HepG2 (cell line): ENCODE data around the gene LGALS3. TPM values are rescaled to one million over a fixed set of nuclear protein-coding genes. Genes with fewer than 3 reads are reported as not detected.
A peak's percentile ranks its signal among the peaks of the same experiment; 100 is the strongest.

Source experiments
- HDAC6 ChIP-seq: fragments of 200-600 bp; sonication (generic); IDR thresholded peaks from 2 replicates; pipeline ENCODE4 v1.7.0; 2017; ENCODE audit warnings: mild to moderate bottlenecking, antibody characterized with exemption, low read length, low read depth
- HOXA9 ChIP-seq: sonication (generic); formaldehyde crosslinking; IDR thresholded peaks from 2 replicates; pipeline ENCODE4 v1.8.1; 2022; ENCODE audit warnings: missing genetic modification reagents, mild to moderate bottlenecking, moderate library complexity, borderline replicate concordance
- NR2F1 ChIP-seq, 2 experiments: fragments of 450-650 bp in 1 of 2; formaldehyde crosslinking in 1 of 2; IDR thresholded peaks; 2 replicates each; pipeline versions ENCODE4 v1.5.0 to v1.6.1; 2016 to 2020; ENCODE audit warnings: mild to moderate bottlenecking in 1 of 2, missing compliant biosample characterization in 1 of 2, missing genetic modification reagents in 1 of 2, moderate library complexity in 1 of 2
- ZNF549 ChIP-seq: sonication (generic); formaldehyde crosslinking; IDR thresholded peaks from 2 replicates; pipeline ENCODE4 v1.5.0; 2020; ENCODE audit warnings: missing genetic modification reagents
- ZNF766 ChIP-seq: sonication (generic); formaldehyde crosslinking; IDR thresholded peaks from 2 replicates; pipeline ENCODE4 v1.5.0; 2020; ENCODE audit warnings: missing genetic modification reagents, borderline replicate concordance
- ZNF772 ChIP-seq: sonication (generic); formaldehyde crosslinking; IDR thresholded peaks from 2 replicates; pipeline ENCODE4 v1.5.0; 2020; ENCODE audit warnings: mild to moderate bottlenecking, missing genetic modification reagents
- ZNF850 ChIP-seq: sonication (generic); formaldehyde crosslinking; conservative IDR thresholded peaks from 2 replicates; pipeline ENCODE4 v1.9.0; 2021; ENCODE audit warnings: mild to moderate bottlenecking, missing genetic modification reagents
- ZNF878 ChIP-seq: sonication (generic); formaldehyde crosslinking; IDR thresholded peaks from 2 replicates; pipeline ENCODE4 v1.8.1; 2023; ENCODE audit warnings: mild to moderate bottlenecking, missing genetic modification reagents, moderate library complexity
- polyA plus RNA-seq, 8 experiments: library from polyadenylated mRNA; depleted of rRNA in 3 of 8; stranded (reverse) in 7 of 8; unstranded in 1 of 8; fragments of >200 nt; fragmentation: Illumina TruSeq in 4 of 8; extraction: Trizol in 4 of 8; gene quantifications; 2 replicates each; pipeline versions ENCODE4 v1.2.1 to v1.2.3, GENCODE V29; 2011 to 2016; ENCODE audit warnings: low read depth in 4 of 8, missing spikeins in 1 of 8, mixed read lengths in 1 of 8; ENCODE audit not compliant: insufficient read depth in 1 of 8
- total RNA-seq, 5 experiments: library from RNA; depleted of rRNA; stranded (reverse); fragments of >200 nt; fragmentation: Illumina TruSeq; extraction: Trizol; gene quantifications; 2 replicates each; pipeline ENCODE4 v1.2.3, GENCODE V29; 2016; ENCODE audit warnings: low read depth in 1 of 5
- TF ChIP-seq, protein P1 (sequence below): sonication (generic); formaldehyde crosslinking; conservative IDR thresholded peaks from 2 replicates; pipeline ENCODE4 v1.4.0; 2020; ENCODE audit warnings: missing genetic modification reagents
- TF ChIP-seq, protein P2 (sequence below): sonication (generic); formaldehyde crosslinking; IDR thresholded peaks from 2 replicates; pipeline ENCODE4 v1.4.0; 2020; ENCODE audit warnings: missing genetic modification reagents, mild to moderate bottlenecking, borderline replicate concordance
- TF ChIP-seq, protein P3 (sequence below): sonication (generic); formaldehyde crosslinking; IDR thresholded peaks from 2 replicates; pipeline ENCODE4 v1.4.0; 2020; ENCODE audit warnings: missing genetic modification reagents
- TF ChIP-seq, protein P4 (sequence below): sonication (generic); formaldehyde crosslinking; IDR thresholded peaks from 2 replicates; pipeline ENCODE4 v1.5.0; 2020; ENCODE audit warnings: mild to moderate bottlenecking, missing genetic modification reagents
- TF ChIP-seq, protein P5 (sequence below): sonication (generic); formaldehyde crosslinking; IDR thresholded peaks from 2 replicates; pipeline ENCODE4; 2020; ENCODE audit warnings: missing genetic modification reagents, mild to moderate bottlenecking, borderline replicate concordance

The LGALS3 gene
- total and polyA plus RNA-seq, 2 of the 13 experiments (the other 11 are each of a cell fraction or from before 2014, with no cell fraction given), result 5.0 to 97.4 TPM

DNA sequence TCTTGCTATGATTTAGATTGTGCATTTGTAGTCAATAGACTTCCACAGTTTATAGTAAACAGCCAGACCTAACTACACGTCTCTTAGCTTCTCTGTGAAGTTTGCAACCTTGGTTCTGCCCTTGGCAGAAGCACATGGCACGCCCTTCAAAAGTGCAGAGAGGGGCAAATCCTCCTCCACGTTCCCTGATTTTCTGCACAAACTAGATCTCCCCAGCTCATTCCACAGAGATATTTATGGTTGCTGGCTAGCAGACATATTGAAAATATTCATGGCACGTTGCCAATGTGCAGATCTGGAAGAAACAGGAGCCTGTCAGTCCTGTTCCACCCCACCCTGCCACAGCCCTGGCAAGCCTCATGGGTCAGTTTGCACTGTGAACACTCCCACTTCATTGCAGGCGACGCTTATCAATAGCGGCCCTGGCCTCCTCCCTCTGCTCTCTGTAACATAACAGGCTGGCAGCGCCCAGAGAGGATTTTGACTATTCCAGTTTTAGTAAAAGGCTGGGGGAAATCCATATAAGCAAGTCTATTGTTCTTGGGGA lies 6.5 kb upstream of the LGALS3 start (continued):
- TF ChIP-seq, protein P1, sequence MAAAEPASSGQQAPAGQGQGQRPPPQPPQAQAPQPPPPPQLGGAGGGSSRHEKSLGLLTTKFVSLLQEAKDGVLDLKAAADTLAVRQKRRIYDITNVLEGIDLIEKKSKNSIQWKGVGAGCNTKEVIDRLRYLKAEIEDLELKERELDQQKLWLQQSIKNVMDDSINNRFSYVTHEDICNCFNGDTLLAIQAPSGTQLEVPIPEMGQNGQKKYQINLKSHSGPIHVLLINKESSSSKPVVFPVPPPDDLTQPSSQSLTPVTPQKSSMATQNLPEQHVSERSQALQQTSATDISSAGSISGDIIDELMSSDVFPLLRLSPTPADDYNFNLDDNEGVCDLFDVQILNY (CRISPR knock-in tag), result no peak
- TF ChIP-seq, protein P2, sequence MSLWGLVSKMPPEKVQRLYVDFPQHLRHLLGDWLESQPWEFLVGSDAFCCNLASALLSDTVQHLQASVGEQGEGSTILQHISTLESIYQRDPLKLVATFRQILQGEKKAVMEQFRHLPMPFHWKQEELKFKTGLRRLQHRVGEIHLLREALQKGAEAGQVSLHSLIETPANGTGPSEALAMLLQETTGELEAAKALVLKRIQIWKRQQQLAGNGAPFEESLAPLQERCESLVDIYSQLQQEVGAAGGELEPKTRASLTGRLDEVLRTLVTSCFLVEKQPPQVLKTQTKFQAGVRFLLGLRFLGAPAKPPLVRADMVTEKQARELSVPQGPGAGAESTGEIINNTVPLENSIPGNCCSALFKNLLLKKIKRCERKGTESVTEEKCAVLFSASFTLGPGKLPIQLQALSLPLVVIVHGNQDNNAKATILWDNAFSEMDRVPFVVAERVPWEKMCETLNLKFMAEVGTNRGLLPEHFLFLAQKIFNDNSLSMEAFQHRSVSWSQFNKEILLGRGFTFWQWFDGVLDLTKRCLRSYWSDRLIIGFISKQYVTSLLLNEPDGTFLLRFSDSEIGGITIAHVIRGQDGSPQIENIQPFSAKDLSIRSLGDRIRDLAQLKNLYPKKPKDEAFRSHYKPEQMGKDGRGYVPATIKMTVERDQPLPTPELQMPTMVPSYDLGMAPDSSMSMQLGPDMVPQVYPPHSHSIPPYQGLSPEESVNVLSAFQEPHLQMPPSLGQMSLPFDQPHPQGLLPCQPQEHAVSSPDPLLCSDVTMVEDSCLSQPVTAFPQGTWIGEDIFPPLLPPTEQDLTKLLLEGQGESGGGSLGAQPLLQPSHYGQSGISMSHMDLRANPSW (CRISPR knock-in tag), result no peak
- TF ChIP-seq HDAC6 (no peak), ZNF549 (CRISPR knock-in tag) (no peak), ZNF772 (CRISPR knock-in tag) (no peak), ZNF766 (0 out of 2 replicates have a peak, but pooled peaks have one; percentile 30), NR2F1 (CRISPR knock-in tag; IDR thresholded peaks at IDR 0.05) (no peak), HOXA9 (CRISPR knock-in tag) (no peak), ZNF878 (no peak), ZNF850 (CRISPR knock-in tag) (no peak)
- TF ChIP-seq, protein P3, sequence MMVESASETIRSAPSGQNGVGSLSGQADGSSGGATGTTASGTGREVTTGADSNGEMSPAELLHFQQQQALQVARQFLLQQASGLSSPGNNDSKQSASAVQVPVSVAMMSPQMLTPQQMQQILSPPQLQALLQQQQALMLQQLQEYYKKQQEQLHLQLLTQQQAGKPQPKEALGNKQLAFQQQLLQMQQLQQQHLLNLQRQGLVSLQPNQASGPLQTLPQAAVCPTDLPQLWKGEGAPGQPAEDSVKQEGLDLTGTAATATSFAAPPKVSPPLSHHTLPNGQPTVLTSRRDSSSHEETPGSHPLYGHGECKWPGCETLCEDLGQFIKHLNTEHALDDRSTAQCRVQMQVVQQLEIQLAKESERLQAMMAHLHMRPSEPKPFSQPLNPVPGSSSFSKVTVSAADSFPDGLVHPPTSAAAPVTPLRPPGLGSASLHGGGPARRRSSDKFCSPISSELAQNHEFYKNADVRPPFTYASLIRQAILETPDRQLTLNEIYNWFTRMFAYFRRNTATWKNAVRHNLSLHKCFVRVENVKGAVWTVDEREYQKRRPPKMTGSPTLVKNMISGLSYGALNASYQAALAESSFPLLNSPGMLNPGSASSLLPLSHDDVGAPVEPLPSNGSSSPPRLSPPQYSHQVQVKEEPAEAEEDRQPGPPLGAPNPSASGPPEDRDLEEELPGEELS (CRISPR knock-in tag), result 0 out of 2 replicates have a peak, but pooled peaks have one; percentile 25
- TF ChIP-seq, protein P4, sequence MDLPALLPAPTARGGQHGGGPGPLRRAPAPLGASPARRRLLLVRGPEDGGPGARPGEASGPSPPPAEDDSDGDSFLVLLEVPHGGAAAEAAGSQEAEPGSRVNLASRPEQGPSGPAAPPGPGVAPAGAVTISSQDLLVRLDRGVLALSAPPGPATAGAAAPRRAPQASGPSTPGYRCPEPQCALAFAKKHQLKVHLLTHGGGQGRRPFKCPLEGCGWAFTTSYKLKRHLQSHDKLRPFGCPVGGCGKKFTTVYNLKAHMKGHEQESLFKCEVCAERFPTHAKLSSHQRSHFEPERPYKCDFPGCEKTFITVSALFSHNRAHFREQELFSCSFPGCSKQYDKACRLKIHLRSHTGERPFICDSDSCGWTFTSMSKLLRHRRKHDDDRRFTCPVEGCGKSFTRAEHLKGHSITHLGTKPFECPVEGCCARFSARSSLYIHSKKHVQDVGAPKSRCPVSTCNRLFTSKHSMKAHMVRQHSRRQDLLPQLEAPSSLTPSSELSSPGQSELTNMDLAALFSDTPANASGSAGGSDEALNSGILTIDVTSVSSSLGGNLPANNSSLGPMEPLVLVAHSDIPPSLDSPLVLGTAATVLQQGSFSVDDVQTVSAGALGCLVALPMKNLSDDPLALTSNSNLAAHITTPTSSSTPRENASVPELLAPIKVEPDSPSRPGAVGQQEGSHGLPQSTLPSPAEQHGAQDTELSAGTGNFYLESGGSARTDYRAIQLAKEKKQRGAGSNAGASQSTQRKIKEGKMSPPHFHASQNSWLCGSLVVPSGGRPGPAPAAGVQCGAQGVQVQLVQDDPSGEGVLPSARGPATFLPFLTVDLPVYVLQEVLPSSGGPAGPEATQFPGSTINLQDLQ (CRISPR knock-in tag), result no peak
- TF ChIP-seq, protein P5, sequence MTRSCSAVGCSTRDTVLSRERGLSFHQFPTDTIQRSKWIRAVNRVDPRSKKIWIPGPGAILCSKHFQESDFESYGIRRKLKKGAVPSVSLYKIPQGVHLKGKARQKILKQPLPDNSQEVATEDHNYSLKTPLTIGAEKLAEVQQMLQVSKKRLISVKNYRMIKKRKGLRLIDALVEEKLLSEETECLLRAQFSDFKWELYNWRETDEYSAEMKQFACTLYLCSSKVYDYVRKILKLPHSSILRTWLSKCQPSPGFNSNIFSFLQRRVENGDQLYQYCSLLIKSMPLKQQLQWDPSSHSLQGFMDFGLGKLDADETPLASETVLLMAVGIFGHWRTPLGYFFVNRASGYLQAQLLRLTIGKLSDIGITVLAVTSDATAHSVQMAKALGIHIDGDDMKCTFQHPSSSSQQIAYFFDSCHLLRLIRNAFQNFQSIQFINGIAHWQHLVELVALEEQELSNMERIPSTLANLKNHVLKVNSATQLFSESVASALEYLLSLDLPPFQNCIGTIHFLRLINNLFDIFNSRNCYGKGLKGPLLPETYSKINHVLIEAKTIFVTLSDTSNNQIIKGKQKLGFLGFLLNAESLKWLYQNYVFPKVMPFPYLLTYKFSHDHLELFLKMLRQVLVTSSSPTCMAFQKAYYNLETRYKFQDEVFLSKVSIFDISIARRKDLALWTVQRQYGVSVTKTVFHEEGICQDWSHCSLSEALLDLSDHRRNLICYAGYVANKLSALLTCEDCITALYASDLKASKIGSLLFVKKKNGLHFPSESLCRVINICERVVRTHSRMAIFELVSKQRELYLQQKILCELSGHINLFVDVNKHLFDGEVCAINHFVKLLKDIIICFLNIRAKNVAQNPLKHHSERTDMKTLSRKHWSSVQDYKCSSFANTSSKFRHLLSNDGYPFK (CRISPR knock-in tag), result peak; percentile 66; the same call in 1 of the 2 replicates
